Measurements from ENCODE around the gene TMEM269. TPM values are rescaled to one million over a fixed set of nuclear protein-coding genes. Genes with fewer than 3 reads are reported as not detected.

TMEM269 gene
- total RNA-seq, 1 experiment from 2014 or later = not detected

GRCh38 chr1:42767510-42768000, 17.2 kb upstream of the TMEM269 start:
- no peak for DNase-seq (ENCODE audit: low spot score)

GRCh38 chr1:42768172-42768571, 16.6 kb upstream of the TMEM269 start:
- DNase-seq (ENCODE audit: low spot score) = no peak
- in situ Hi-C loops (cut with HindIII; ENCODE audit: low sequenced_read_pairs) = no loop called here

More at GRCh38 chr1:42767510-42768000, 17.2 kb upstream of the TMEM269 start:
- in situ Hi-C loops (cut with HindIII; ENCODE audit: low sequenced_read_pairs) = no loop called here

- in situ Hi-C loops (cut with HindIII; ENCODE audit: low sequenced_read_pairs) = no loop called here
- no peak for DNase-seq (ENCODE audit: low spot score)
Measured at GRCh38 chr1:42769811-42770210, 15.0 kb upstream of the TMEM269 start.

- no peak for DNase-seq (ENCODE audit: low spot score)
- in situ Hi-C loops (cut with HindIII; ENCODE audit: low sequenced_read_pairs) = no loop called here
Measured at GRCh38 chr1:42773420-42773819, 11.4 kb upstream of the TMEM269 start.

- no peak for DNase-seq (ENCODE audit: low spot score)
- in situ Hi-C loops (cut with HindIII; ENCODE audit: low sequenced_read_pairs) = no loop called here
Measured at GRCh38 chr1:42774928-42775526, 9.8 kb upstream of the TMEM269 start.

- no peak for DNase-seq (ENCODE audit: low spot score)
- in situ Hi-C loops (cut with HindIII; ENCODE audit: low sequenced_read_pairs) = no loop called here
Measured at GRCh38 chr1:42776502-42776901, 8.3 kb upstream of the TMEM269 start.

GRCh38 chr1:42777852-42778251, 6.9 kb upstream of the TMEM269 start:
- in situ Hi-C loops (cut with HindIII; ENCODE audit: low sequenced_read_pairs) = no loop called here
- peak; percentile 43 for DNase-seq (ENCODE audit: low spot score)

GRCh38 chr1:42779725-42780124, 5.1 kb upstream of the TMEM269 start:
- in situ Hi-C loops (cut with HindIII; ENCODE audit: low sequenced_read_pairs) = no loop called here
- no peak for DNase-seq (ENCODE audit: low spot score)

- in situ Hi-C loops (cut with HindIII; ENCODE audit: low sequenced_read_pairs) = no loop called here
Measured at GRCh38 chr1:42780176-42780575, 4.6 kb upstream of the TMEM269 start.

GRCh38 chr1:42783092-42783491, 1.7 kb upstream of the TMEM269 start:
- no peak for DNase-seq (ENCODE audit: low spot score)
- in situ Hi-C loops (cut with HindIII; ENCODE audit: low sequenced_read_pairs) = no loop called here

More at GRCh38 chr1:42780176-42780575, 4.6 kb upstream of the TMEM269 start:
- DNase-seq (ENCODE audit: low spot score) = no peak

GRCh38 chr1:42784547-42784945, 245 bp upstream of the TMEM269 start:
- in situ Hi-C loops (cut with HindIII; ENCODE audit: low sequenced_read_pairs) = no loop called here
- no peak for DNase-seq (ENCODE audit: low spot score)

- in situ Hi-C loops (cut with HindIII; ENCODE audit: low sequenced_read_pairs) = no loop called here
- DNase-seq (ENCODE audit: low spot score) = no peak
Measured at GRCh38 chr1:42786097-42786496, 1.3 kb downstream of the TMEM269 start.

- in situ Hi-C loops (cut with HindIII; ENCODE audit: low sequenced_read_pairs) = no loop called here
- DNase-seq (ENCODE audit: low spot score) = no peak
Measured at GRCh38 chr1:42788021-42788420, 3.2 kb downstream of the TMEM269 start.

- in situ Hi-C loops (cut with HindIII; ENCODE audit: low sequenced_read_pairs) = no loop called here
- DNase-seq (ENCODE audit: low spot score) = no peak
Measured at GRCh38 chr1:42793824-42794223, 9.0 kb downstream of the TMEM269 start.

- no peak for DNase-seq (ENCODE audit: low spot score)
- in situ Hi-C loops (cut with HindIII; ENCODE audit: low sequenced_read_pairs) = no loop called here
Measured at GRCh38 chr1:42797414-42797813, 12.6 kb downstream of the TMEM269 start.

GRCh38 chr1:42797979-42798378, 13.2 kb downstream of the TMEM269 start:
- DNase-seq (ENCODE audit: low spot score) = no peak
- in situ Hi-C loops (cut with HindIII; ENCODE audit: low sequenced_read_pairs) = no loop called here

- in situ Hi-C loops (cut with HindIII; ENCODE audit: low sequenced_read_pairs) = no loop called here
- no peak for DNase-seq (ENCODE audit: low spot score)
Measured at GRCh38 chr1:42801832-42802473, 17.2 kb downstream of the TMEM269 start.

GRCh38 chr1:42806171-42806570, 21.4 kb downstream of the TMEM269 start:
- DNase-seq (ENCODE audit: low spot score) = peak; percentile 68
- in situ Hi-C loops (cut with HindIII; ENCODE audit: low sequenced_read_pairs) = no loop called here

GRCh38 chr1:42806593-42806992, 21.8 kb downstream of the TMEM269 start:
- in situ Hi-C loops (cut with HindIII; ENCODE audit: low sequenced_read_pairs) = no loop called here
- DNase-seq (ENCODE audit: low spot score) = no peak

GRCh38 chr1:42807056-42807668, 22.4 kb downstream of the TMEM269 start:
- in situ Hi-C loops (cut with HindIII; ENCODE audit: low sequenced_read_pairs) = no loop called here

More at GRCh38 chr1:42807056-42807668, 22.4 kb downstream of the TMEM269 start:
- DNase-seq (ENCODE audit: low spot score) = no peak

Data from G401 (cell line).